Nephron progenitor cell (in vitro differentiated cells): Measurements from ENCODE around the gene RMDN2.

Experiments
- DNase-seq: peaks from one replicate; pipeline ENCODE4 v3.0.0; 2021
- H3K27ac Mint-ChIP-seq: 2 replicates; pipeline ENCODE4 v1.8.0; 2021; ENCODE audit warnings: mild to moderate bottlenecking, moderate library complexity, mixed read lengths
- H3K27me3 Mint-ChIP-seq: 2 replicates; pipeline ENCODE4 v1.8.0; 2021; ENCODE audit warnings: mild to moderate bottlenecking, low read depth, mixed read lengths; ENCODE audit not compliant: poor library complexity
- H3K36me3 Mint-ChIP-seq: 2 replicates; pipeline ENCODE4 v1.8.0; 2021; ENCODE audit warnings: low read depth, mixed read lengths
- H3K4me1 Mint-ChIP-seq: 2 replicates; pipeline ENCODE4 v1.8.0; 2021; ENCODE audit warnings: mixed read lengths
- H3K4me3 Mint-ChIP-seq: 2 replicates; pipeline ENCODE4 v1.8.0; 2021; ENCODE audit warnings: mild to moderate bottlenecking, moderate library complexity, mixed read lengths
- H3K9me3 Mint-ChIP-seq: 2 replicates; pipeline ENCODE4 v1.8.0; 2021; ENCODE audit warnings: mild to moderate bottlenecking, moderate library complexity, mixed read lengths
- CTCF ChIP-seq: fragments of 200-600 bp; sonication (generic); IDR thresholded peaks from 2 replicates; pipeline ENCODE4 v1.5.0; 2021; ENCODE audit warnings: antibody characterized with exemption

Gene RMDN2

DNA sequence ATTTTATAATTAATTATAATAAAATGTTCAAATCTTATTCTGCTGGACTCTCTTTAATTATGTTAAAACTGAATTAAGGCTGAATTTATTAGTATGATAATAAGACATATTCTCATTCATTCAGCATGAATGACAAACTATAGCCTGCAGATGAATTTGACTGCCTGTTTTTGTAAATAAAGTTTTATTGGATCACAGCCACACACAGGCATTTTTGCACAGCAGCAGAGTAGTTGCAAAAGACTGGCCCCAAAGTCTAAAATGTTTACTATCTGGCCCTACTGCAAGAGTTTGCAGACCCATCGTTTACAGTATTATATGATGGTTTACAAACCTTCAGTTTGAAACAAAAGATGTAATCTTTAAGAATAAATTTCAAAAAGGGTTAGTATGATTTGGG is 58.6 kb downstream of the RMDN2 start:
- peaks cover 9% of the 10 kb centered on the region for H3K36me3 Mint-ChIP-seq
- peaks cover 17% of the 10 kb centered on the region for H3K9me3 Mint-ChIP-seq
- no peak for TF ChIP-seq CTCF
- no peaks in the 10 kb centered on the region for H3K27me3 Mint-ChIP-seq
- DNase-seq = no peak
- no peak overlapping the region for H3K27ac Mint-ChIP-seq
- peaks cover 14% of the 10 kb centered on the region for H3K4me1 Mint-ChIP-seq
- H3K4me3 Mint-ChIP-seq = no peak overlapping the region

GRCh38 chr2:37984176-37984575 is 59.1 kb downstream of the RMDN2 start:
- peaks cover 9% of the 10 kb centered on the region for H3K36me3 Mint-ChIP-seq
- no peak overlapping the region for H3K4me3 Mint-ChIP-seq
- H3K9me3 Mint-ChIP-seq = peaks cover 17% of the 10 kb centered on the region
- no peak for TF ChIP-seq CTCF
- no peak overlapping the region for H3K27ac Mint-ChIP-seq
- no peaks in the 10 kb centered on the region for H3K27me3 Mint-ChIP-seq
- H3K4me1 Mint-ChIP-seq = peaks cover 14% of the 10 kb centered on the region
- no peak for DNase-seq

GRCh38 chr2:37984589-37984988 is 59.5 kb downstream of the RMDN2 start:
- peaks cover 14% of the 10 kb centered on the region for H3K4me1 Mint-ChIP-seq
- DNase-seq = no peak
- H3K9me3 Mint-ChIP-seq = peaks cover 17% of the 10 kb centered on the region
- H3K27me3 Mint-ChIP-seq = no peaks in the 10 kb centered on the region
- H3K27ac Mint-ChIP-seq = no peak overlapping the region
- H3K36me3 Mint-ChIP-seq = peaks cover 9% of the 10 kb centered on the region
- TF ChIP-seq CTCF = no peak
- no peak overlapping the region for H3K4me3 Mint-ChIP-seq

- peaks cover 9% of the 10 kb centered on the region for H3K36me3 Mint-ChIP-seq
- DNase-seq = no peak
These were observed 60.2 kb downstream of the RMDN2 start for GRCh38 chr2:37985333-37985732.

DNA sequence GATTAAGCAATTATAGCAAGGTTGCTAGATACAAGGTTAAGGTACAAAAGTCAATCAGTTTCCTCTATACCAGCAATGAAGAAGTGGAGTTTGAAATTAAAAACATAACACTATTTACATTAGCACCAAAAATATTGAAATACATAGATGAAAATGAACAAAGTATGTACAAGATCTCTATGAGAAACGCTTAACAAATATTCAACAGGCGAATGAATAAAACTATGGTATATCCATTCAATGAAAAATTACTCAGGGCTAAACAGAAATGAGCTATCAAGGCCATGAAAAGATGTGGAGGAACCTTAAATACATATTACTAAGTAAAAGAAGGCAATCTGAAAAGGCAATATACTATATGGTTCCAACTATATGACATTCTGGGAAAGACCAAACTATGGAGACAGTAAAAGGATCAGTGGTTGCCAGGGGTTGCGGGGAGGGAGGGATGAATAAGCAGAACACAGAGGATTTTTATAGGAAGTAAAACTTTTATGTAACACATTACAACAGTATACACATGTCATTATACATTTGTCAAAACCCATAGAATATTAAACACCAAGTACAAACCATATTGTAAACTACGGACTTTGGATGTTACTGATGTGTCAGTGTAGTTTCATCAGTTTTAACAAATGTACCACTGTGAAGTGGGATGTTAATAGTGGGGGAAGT is 62.1 kb downstream of the RMDN2 start:
- Mint-ChIP-seq H3K9me3 (peaks cover 17% of the 10 kb centered on the region), H3K36me3 (peaks cover 9% of the 10 kb centered on the region), H3K4me1 (peaks cover 9% of the 10 kb centered on the region), H3K27me3 (no peaks in the 10 kb centered on the region), H3K4me3 (no peak overlapping the region), H3K27ac (no peak overlapping the region)
- no peak for TF ChIP-seq CTCF
- no peak for DNase-seq

More at GRCh38 chr2:37985333-37985732, 60.2 kb downstream of the RMDN2 start:
- Mint-ChIP-seq H3K4me3 (no peak overlapping the region), H3K27me3 (no peaks in the 10 kb centered on the region), H3K4me1 (peaks cover 14% of the 10 kb centered on the region), H3K9me3 (peaks cover 17% of the 10 kb centered on the region), H3K27ac (no peak overlapping the region)
- TF ChIP-seq CTCF = no peak

- H3K4me3 Mint-ChIP-seq = no peak overlapping the region
- peaks cover 3% of the 10 kb centered on the region for H3K9me3 Mint-ChIP-seq
- no peaks in the 10 kb centered on the region for H3K27me3 Mint-ChIP-seq
- no peak for DNase-seq
- no peaks in the 10 kb centered on the region for H3K4me1 Mint-ChIP-seq
- TF ChIP-seq CTCF = no peak
- H3K36me3 Mint-ChIP-seq = no peaks in the 10 kb centered on the region
- H3K27ac Mint-ChIP-seq = no peak overlapping the region
These were observed 67.5 kb downstream of the RMDN2 start for GRCh38 chr2:37992601-37993000.
